OCI-LY7 (cell line): ENCODE results near the gene AHNAK2. TPM values are rescaled to one million over a fixed set of nuclear protein-coding genes. Genes with fewer than 3 reads are reported as not detected.

ENCODE experiments used
- BruUV-seq: library from RNA; stranded (reverse); fragments of 400-500 nt; replicated peaks from 2 replicates; lab custom pipeline; 2021; lab: Mats Ljungman, UMichigan
- CTCF ChIA-PET: fragments of 300-600 bp; sonication (Branson Sonifier 250); formaldehyde crosslinking; loops from one replicate; lab custom pipeline; 2022; ENCODE audit warnings: antibody characterized with exemption; ENCODE audit not compliant: unreplicated experiment; lab: Charles Lee
- POLR2A ChIA-PET: fragments of 300-600 bp; sonication (Branson Sonifier 250); formaldehyde crosslinking; loops from one replicate; lab custom pipeline; 2022; ENCODE audit warnings: antibody characterized with exemption; lab: Charles Lee
- DNase-seq: peaks from one replicate; pipeline ENCODE4 v3.0.0-alpha.2; 2015; ENCODE audit warnings: low spot score
- H2AFZ ChIP-seq: fragments of 200-600 bp; sonication (generic), shearing (Covaris generic); 2 replicates; pipeline ENCODE4 v1.6.1; 2014; ENCODE audit warnings: mild to moderate bottlenecking, antibody characterized with exemption, low read length, moderate library complexity
- H3K27ac ChIP-seq: fragments of 200-600 bp; sonication (generic); 2 replicates; pipeline ENCODE4 v1.5.1; 2014; ENCODE audit warnings: mixed run types, low read depth, mild to moderate bottlenecking, moderate library complexity, low read length, inconsistent platforms; ENCODE audit not compliant: poor library complexity, severe bottlenecking
- H3K36me3 ChIP-seq: fragments of 200-600 bp; sonication (generic); 2 replicates; pipeline ENCODE4 v1.6.1; 2014; ENCODE audit warnings: mild to moderate bottlenecking, antibody characterized with exemption, low read length, moderate library complexity, mixed read lengths; ENCODE audit not compliant: insufficient read depth
- H3K4me1 ChIP-seq: fragments of 200-600 bp; sonication (generic); 2 replicates; pipeline ENCODE4 v1.5.1; 2014; ENCODE audit warnings: mild to moderate bottlenecking, low read length; ENCODE audit not compliant: insufficient read depth, poor library complexity, severe bottlenecking
- H3K4me2 ChIP-seq: fragments of 200-600 bp; sonication (generic); 2 replicates; pipeline ENCODE4 v1.6.1; 2014; ENCODE audit warnings: mild to moderate bottlenecking, low read length
- H3K4me3 ChIP-seq: fragments of 200-600 bp; sonication (generic); 2 replicates; pipeline ENCODE4 v1.5.1; 2014; ENCODE audit warnings: mild to moderate bottlenecking, low read depth, low read length; ENCODE audit not compliant: poor library complexity, severe bottlenecking
- H3K79me2 ChIP-seq: fragments of 200-600 bp; sonication (generic); 2 replicates; pipeline ENCODE4 v1.6.1; 2016; ENCODE audit warnings: low read depth, mild to moderate bottlenecking, low read length, moderate library complexity, mixed read lengths; ENCODE audit not compliant: insufficient read depth
- H3K9me2 ChIP-seq: fragments of 200-600 bp; sonication (generic); 2 replicates; pipeline ENCODE4 v1.6.1; 2016; ENCODE audit warnings: mild to moderate bottlenecking, low read length, mixed read lengths; ENCODE audit not compliant: insufficient read depth
- H3K9me3 ChIP-seq: fragments of 200-600 bp; sonication (generic); 2 replicates; pipeline ENCODE4 v1.6.1; 2014; ENCODE audit warnings: mild to moderate bottlenecking, mixed run types, low read length, mixed read lengths
- H4K20me1 ChIP-seq: fragments of 200-600 bp; sonication (generic); 2 replicates; pipeline ENCODE4 v1.6.1; 2014; ENCODE audit warnings: mild to moderate bottlenecking, antibody characterized with exemption, low read length, moderate library complexity, mixed read lengths; ENCODE audit not compliant: insufficient read depth
- EZH2phosphoT487 ChIP-seq: fragments of 200-600 bp; sonication (generic); IDR thresholded peaks from 2 replicates; pipeline ENCODE4 v1.6.1; 2018; ENCODE audit warnings: low read depth, borderline replicate concordance, mild to moderate bottlenecking, mixed run types, antibody characterized with exemption, low read length, moderate library complexity, mixed read lengths
- intact Hi-C: fragments of 100-400 bp; cut with micrococcal nuclease; formaldehyde crosslinking; loops from one replicate; pipeline ENCODE4 v1.10.0; 2022; ENCODE audit not compliant: unreplicated experiment
- total RNA-seq, 2 experiments: library from RNA; depleted of rRNA in 1 of 2; stranded (reverse); fragments of >200 nt in 1 of 2; shearing (Covaris generic) in 1 of 2; gene quantifications; 2 replicates each; pipeline ENCODE4 v1.2.3, GENCODE V29; 2014 to 2022
- TF ChIP-seq, protein P1 (sequence below): fragments of 200-600 bp; sonication (generic); conservative IDR thresholded peaks from 2 replicates; pipeline ENCODE4 v1.5.1; 2014; ENCODE audit warnings: mild to moderate bottlenecking, antibody characterized with exemption, low read length, moderate library complexity, mixed read lengths

Gene AHNAK2
- total RNA-seq, 2 experiments from 2014 or later = 0.61 TPM; not detected in 1

DNA sequence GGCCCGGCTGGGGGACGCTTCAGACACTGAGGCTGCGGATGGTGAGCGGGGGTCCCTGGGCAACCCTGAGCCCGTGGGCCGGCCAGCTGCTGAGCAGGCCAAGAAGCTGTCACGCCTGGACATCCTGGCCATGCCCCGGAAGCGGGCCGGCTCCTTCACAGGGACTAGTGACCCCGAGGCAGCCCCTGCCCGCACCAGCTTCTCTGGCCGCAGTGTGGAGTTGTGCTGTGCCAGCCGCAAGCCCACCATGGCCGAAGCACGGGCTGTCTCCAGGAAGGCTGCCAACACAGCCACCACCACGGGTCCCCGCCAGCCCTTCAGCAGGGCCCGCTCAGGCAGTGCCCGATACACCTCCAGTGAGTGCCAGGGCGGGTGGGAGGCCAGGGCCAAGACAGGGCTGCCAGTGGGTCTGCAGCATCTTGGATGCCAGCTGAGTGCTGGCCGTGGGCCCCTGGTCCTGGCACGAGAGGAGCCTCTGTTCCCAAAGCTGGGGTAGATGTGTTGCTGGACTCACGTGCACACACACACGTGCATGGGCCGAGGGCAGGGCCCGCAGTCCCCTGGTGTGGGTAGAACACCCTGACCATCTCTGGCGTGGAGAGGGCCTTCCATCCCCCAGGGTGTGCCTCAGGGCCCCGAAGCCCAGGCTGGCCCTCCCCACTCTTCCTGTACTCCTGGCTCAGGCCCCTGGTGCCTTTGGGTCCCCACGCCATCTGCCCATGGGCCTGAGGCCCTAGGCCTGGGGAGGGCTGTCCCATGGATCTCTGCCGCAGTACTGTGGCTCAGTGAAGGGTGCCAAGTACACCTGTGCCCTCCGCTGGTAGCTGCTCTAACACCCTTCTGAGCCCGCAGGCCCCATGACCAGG is 90.3 kb downstream of the AHNAK2 start:
- intact Hi-C loops = no loop called here
- DNase-seq = no peak
- POLR2A ChIA-PET = no interaction called here
- Histone ChIP-seq H4K20me1 (no peaks in the 10 kb centered on the region), H2AFZ (no peak overlapping the region), H3K4me3 (no peak overlapping the region), H3K9me3 (no peaks in the 10 kb centered on the region), H3K4me1 (no peaks in the 10 kb centered on the region), H3K4me2 (no peak overlapping the region), H3K36me3 (no peaks in the 10 kb centered on the region), H3K27ac (no peak overlapping the region), H3K9me2 (no peaks in the 10 kb centered on the region), H3K79me2 (no peaks in the 10 kb centered on the region)
- BruUV-seq = no TSS peak
- CTCF ChIA-PET = no interaction called here
- no peak for TF ChIP-seq EZH2phosphoT487
- TF ChIP-seq, protein P1, sequence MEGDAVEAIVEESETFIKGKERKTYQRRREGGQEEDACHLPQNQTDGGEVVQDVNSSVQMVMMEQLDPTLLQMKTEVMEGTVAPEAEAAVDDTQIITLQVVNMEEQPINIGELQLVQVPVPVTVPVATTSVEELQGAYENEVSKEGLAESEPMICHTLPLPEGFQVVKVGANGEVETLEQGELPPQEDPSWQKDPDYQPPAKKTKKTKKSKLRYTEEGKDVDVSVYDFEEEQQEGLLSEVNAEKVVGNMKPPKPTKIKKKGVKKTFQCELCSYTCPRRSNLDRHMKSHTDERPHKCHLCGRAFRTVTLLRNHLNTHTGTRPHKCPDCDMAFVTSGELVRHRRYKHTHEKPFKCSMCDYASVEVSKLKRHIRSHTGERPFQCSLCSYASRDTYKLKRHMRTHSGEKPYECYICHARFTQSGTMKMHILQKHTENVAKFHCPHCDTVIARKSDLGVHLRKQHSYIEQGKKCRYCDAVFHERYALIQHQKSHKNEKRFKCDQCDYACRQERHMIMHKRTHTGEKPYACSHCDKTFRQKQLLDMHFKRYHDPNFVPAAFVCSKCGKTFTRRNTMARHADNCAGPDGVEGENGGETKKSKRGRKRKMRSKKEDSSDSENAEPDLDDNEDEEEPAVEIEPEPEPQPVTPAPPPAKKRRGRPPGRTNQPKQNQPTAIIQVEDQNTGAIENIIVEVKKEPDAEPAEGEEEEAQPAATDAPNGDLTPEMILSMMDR = no peak

Other genes starting within 250 kb of the AHNAK2 start
- 215 and 244 TPM in 2 replicates for gene SIVA1, start 225.2 kb downstream of the AHNAK2 start, total RNA-seq (2014; rRNA removed; shearing (Covaris generic))
- gene SIVA1, start 225.2 kb downstream of the AHNAK2 start, total RNA-seq (2022) = 88.3 and 111 TPM in 2 replicates
- 75.4 and 83.0 TPM in 2 replicates for gene AKT1, start 182.6 kb downstream of the AHNAK2 start, total RNA-seq (2014; rRNA removed; shearing (Covaris generic))
- gene AKT1, start 182.6 kb downstream of the AHNAK2 start, total RNA-seq (2022) = 108 and 109 TPM in 2 replicates
- gene ZBTB42, start 177.3 kb downstream of the AHNAK2 start, total RNA-seq (2014; rRNA removed; shearing (Covaris generic)) = 0.98 and 2.4 TPM in 2 replicates
- gene ZBTB42, start 177.3 kb downstream of the AHNAK2 start, total RNA-seq (2022) = 1.9 and 2.4 TPM in 2 replicates
- 0.16 TPM in 1 of 2 replicates, not detected in the other for gene CEP170B, start 113.1 kb downstream of the AHNAK2 start, total RNA-seq (2014; rRNA removed; shearing (Covaris generic))
- 0.09 and 0.10 TPM in 2 replicates for gene CEP170B, start 113.1 kb downstream of the AHNAK2 start, total RNA-seq (2022)
- 0.66 TPM in 1 of 2 replicates, not detected in the other for gene PLD4, start 53.5 kb downstream of the AHNAK2 start, total RNA-seq (2014; rRNA removed; shearing (Covaris generic))
- gene PLD4, start 53.5 kb downstream of the AHNAK2 start, total RNA-seq (2022) = 3.7 and 5.1 TPM in 2 replicates
- 0.08 and 0.82 TPM in 2 replicates for gene CLBA1, start 7.4 kb upstream of the AHNAK2 start, total RNA-seq (2014; rRNA removed; shearing (Covaris generic))
- 1.2 TPM in 1 of 2 replicates, not detected in the other for gene CLBA1, start 7.4 kb upstream of the AHNAK2 start, total RNA-seq (2022)
- 109 and 110 TPM in 2 replicates for gene CDCA4, start 42.7 kb upstream of the AHNAK2 start, total RNA-seq (2014; rRNA removed; shearing (Covaris generic))
- gene CDCA4, start 42.7 kb upstream of the AHNAK2 start, total RNA-seq (2022) = 74.0 and 79.5 TPM in 2 replicates
- 0.10 and 1.0 TPM in 2 replicates for gene GPR132, start 87.1 kb upstream of the AHNAK2 start, total RNA-seq (2014; rRNA removed; shearing (Covaris generic))
- gene GPR132, start 87.1 kb upstream of the AHNAK2 start, total RNA-seq (2022) = 1.9 and 3.0 TPM in 2 replicates
- gene JAG2, start 190.4 kb upstream of the AHNAK2 start, total RNA-seq (2014; rRNA removed; shearing (Covaris generic)) = 4.0 and 5.0 TPM in 2 replicates
- 6.0 and 6.5 TPM in 2 replicates for gene JAG2, start 190.4 kb upstream of the AHNAK2 start, total RNA-seq (2022)
- 19.5 and 32.1 TPM in 2 replicates for gene NUDT14, start 202.9 kb upstream of the AHNAK2 start, total RNA-seq (2014; rRNA removed; shearing (Covaris generic))
- gene NUDT14, start 202.9 kb upstream of the AHNAK2 start, total RNA-seq (2022) = 37.0 and 37.5 TPM in 2 replicates